ENCODE data around the gene ADH1C. TPM values are rescaled to one million over a fixed set of nuclear protein-coding genes. Genes with fewer than 3 reads are reported as not detected.
"Not testable (repeated sequence)": the region's sequence is repeated elsewhere in the genome, so short reads cannot be mapped to it uniquely, and the experiment has no call there.

ADH1C gene
- total RNA-seq, 1 donor from 2014 or later, result not detected

GRCh38 chr4:99381588-99382175 is 29.1 kb upstream of the ADH1C start:
- Mint-ChIP-seq H3K4me1 (no peaks in the 10 kb centered on the region), H3K27me3 (no peaks in the 10 kb centered on the region), H3K9me3 (no peaks in the 10 kb centered on the region), H3K4me3 (no peak overlapping the region), H3K27ac (no peak overlapping the region), H3K36me3 (ENCODE audit: low read depth) (no peaks in the 10 kb centered on the region)
- ATAC-seq (ENCODE audit: low read depth) (no peak), DNase-seq (no peak)
- no peak for TF ChIP-seq CTCF (IDR thresholded peaks at IDR 0.05)
- intact Hi-C loops (cut with micrococcal nuclease), result no loop called here
- ChIA-PET CTCF (no interaction called here), POLR2A (interaction anchor here (0.7 kb wide), 1 partner anchor 742 kb away, joined by 4 read pairs; no protein-coding TSS in a partner anchor)

DNA sequence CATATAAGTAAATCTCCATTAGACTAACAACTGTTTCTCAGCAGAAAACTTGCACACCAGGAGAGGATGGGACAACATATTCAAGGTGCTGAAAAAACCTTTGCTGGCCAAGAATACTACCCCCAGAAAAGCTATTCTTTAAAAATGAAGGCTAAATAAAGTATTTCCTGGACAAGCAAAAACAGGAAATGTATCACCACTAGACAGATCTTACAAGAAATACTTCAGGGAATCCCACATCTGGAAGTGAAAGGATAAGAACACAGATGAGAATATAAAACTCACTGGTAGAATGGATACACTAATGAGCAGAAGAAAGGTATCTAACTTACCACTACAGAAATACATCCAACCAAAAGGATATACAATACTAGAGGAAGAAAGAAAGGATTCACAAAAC is 27.0 kb upstream of the ADH1C start:
- DNase-seq (no peak), ATAC-seq (ENCODE audit: low read depth) (no peak)
- Mint-ChIP-seq H3K9me3 (peaks cover 2% of the 10 kb centered on the region), H3K27ac (no peak overlapping the region), H3K36me3 (ENCODE audit: low read depth) (no peaks in the 10 kb centered on the region), H3K4me3 (no peak overlapping the region), H3K4me1 (no peaks in the 10 kb centered on the region), H3K27me3 (no peaks in the 10 kb centered on the region)
- intact Hi-C loops (cut with micrococcal nuclease), result no loop called here
- CTCF ChIA-PET, result no interaction called here
- POLR2A ChIA-PET, result no interaction called here
- no peak for TF ChIP-seq CTCF (IDR thresholded peaks at IDR 0.05)

GRCh38 chr4:99378876-99379275 is 26.3 kb upstream of the ADH1C start:
- intact Hi-C loops (cut with micrococcal nuclease), result no loop called here

DNA sequence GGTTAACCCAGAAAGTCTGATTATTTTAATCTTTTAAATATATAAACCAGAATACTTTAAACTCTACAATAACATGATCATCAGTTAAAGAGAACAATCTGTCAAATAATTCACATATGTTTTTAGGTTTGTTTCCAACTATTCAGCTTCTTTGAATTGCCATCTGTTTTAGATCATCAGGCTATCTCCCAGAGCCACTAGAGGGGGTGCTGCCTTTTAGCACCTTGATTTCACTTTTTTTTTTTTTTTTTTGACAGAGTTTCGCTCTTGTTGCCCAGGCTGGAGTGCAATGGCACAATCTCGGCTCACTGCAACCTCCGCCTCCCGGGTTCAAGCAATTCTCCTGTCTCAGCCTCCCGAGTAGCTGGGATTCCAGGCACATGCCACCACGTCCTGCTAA is 24.8 kb upstream of the ADH1C start:
- H3K4me1 Mint-ChIP-seq; intact Hi-C loops (cut with micrococcal nuclease); POLR2A ChIA-PET; H3K36me3 Mint-ChIP-seq (ENCODE audit: low read depth); H3K4me3 Mint-ChIP-seq; DNase-seq; H3K27ac Mint-ChIP-seq; H3K27me3 Mint-ChIP-seq; ATAC-seq (ENCODE audit: low read depth); H3K9me3 Mint-ChIP-seq; CTCF ChIA-PET: not testable (repeated sequence)

More at GRCh38 chr4:99378876-99379275, 26.3 kb upstream of the ADH1C start:
- ATAC-seq (ENCODE audit: low read depth) (no peak), DNase-seq (no peak)
- Mint-ChIP-seq H3K27ac (no peak overlapping the region), H3K9me3 (peaks cover 2% of the 10 kb centered on the region), H3K27me3 (no peaks in the 10 kb centered on the region), H3K36me3 (ENCODE audit: low read depth) (no peaks in the 10 kb centered on the region), H3K4me1 (no peaks in the 10 kb centered on the region), H3K4me3 (no peak overlapping the region)
- CTCF ChIA-PET, result no interaction called here
- POLR2A ChIA-PET, result no interaction called here
- TF ChIP-seq CTCF (IDR thresholded peaks at IDR 0.05), result no peak

- intact Hi-C loops (cut with micrococcal nuclease); H3K4me3 Mint-ChIP-seq; H3K36me3 Mint-ChIP-seq (ENCODE audit: low read depth); DNase-seq; CTCF ChIA-PET; H3K9me3 Mint-ChIP-seq; ATAC-seq (ENCODE audit: low read depth); H3K27ac Mint-ChIP-seq; H3K4me1 Mint-ChIP-seq; H3K27me3 Mint-ChIP-seq; POLR2A ChIA-PET: not testable (repeated sequence)
These were observed 19.9 kb upstream of the ADH1C start for GRCh38 chr4:99372464-99372863.

GRCh38 chr4:99367817-99368216 is 15.3 kb upstream of the ADH1C start:
- intact Hi-C loops (cut with micrococcal nuclease); POLR2A ChIA-PET; ATAC-seq (ENCODE audit: low read depth); H3K4me3 Mint-ChIP-seq; CTCF ChIA-PET; H3K4me1 Mint-ChIP-seq; H3K27ac Mint-ChIP-seq; H3K9me3 Mint-ChIP-seq; H3K36me3 Mint-ChIP-seq (ENCODE audit: low read depth); H3K27me3 Mint-ChIP-seq; DNase-seq: not testable (repeated sequence)

- Mint-ChIP-seq H3K36me3 (ENCODE audit: low read depth) (no peaks in the 10 kb centered on the region), H3K27ac (no peak overlapping the region), H3K4me3 (no peak overlapping the region), H3K27me3 (peaks cover 7% of the 10 kb centered on the region), H3K9me3 (peaks cover 6% of the 10 kb centered on the region), H3K4me1 (no peaks in the 10 kb centered on the region)
- TF ChIP-seq CTCF (IDR thresholded peaks at IDR 0.05), result no peak
- ATAC-seq (ENCODE audit: low read depth), result no peak
- CTCF ChIA-PET, result no interaction called here
- POLR2A ChIA-PET, result no interaction called here
- no peak for DNase-seq
- intact Hi-C loops (cut with micrococcal nuclease), result no loop called here
These were observed 13.9 kb upstream of the ADH1C start for GRCh38 chr4:99366491-99366890.

All from activated B cell treated with CpG ODN at 0.5 μM for 24 hours (primary cell).